ENCODE data around the gene TCL1B. TPM values are rescaled to one million over a fixed set of nuclear protein-coding genes. Genes with fewer than 3 reads are reported as not detected.

Gene TCL1B
- total RNA-seq, 1 experiment from 2014 or later, result not detected

GRCh38 chr14:95681153-95681552 is 5.1 kb upstream of the TCL1B start:
- Mint-ChIP-seq H3K27ac (ENCODE audit: low read depth, unreplicated experiment) (no peak overlapping the region), H3K36me3 (ENCODE audit: insufficient read depth, unreplicated experiment) (no peaks in the 10 kb centered on the region), H3K4me1 (ENCODE audit: insufficient read depth, unreplicated experiment) (no peaks in the 10 kb centered on the region), H3K4me3 (ENCODE audit: unreplicated experiment) (no peak overlapping the region), H3K9me3 (ENCODE audit: unreplicated experiment) (no peaks in the 10 kb centered on the region), H3K27me3 (ENCODE audit: insufficient read depth, unreplicated experiment) (peaks cover 64% of the 10 kb centered on the region)
- no peak for DNase-seq (ENCODE audit: unreplicated experiment)
- BruUV-seq (replicated peaks), result no TSS peak
- TF ChIP-seq, protein P1, sequence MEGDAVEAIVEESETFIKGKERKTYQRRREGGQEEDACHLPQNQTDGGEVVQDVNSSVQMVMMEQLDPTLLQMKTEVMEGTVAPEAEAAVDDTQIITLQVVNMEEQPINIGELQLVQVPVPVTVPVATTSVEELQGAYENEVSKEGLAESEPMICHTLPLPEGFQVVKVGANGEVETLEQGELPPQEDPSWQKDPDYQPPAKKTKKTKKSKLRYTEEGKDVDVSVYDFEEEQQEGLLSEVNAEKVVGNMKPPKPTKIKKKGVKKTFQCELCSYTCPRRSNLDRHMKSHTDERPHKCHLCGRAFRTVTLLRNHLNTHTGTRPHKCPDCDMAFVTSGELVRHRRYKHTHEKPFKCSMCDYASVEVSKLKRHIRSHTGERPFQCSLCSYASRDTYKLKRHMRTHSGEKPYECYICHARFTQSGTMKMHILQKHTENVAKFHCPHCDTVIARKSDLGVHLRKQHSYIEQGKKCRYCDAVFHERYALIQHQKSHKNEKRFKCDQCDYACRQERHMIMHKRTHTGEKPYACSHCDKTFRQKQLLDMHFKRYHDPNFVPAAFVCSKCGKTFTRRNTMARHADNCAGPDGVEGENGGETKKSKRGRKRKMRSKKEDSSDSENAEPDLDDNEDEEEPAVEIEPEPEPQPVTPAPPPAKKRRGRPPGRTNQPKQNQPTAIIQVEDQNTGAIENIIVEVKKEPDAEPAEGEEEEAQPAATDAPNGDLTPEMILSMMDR (IDR thresholded peaks at IDR 0.05; ENCODE audit: unreplicated experiment), result no peak
- intact Hi-C loops (cut with micrococcal nuclease), result no loop called here
- ChIA-PET POLR2A (no interaction called here), CTCF (no interaction called here)

- TF ChIP-seq, protein P1 (IDR thresholded peaks at IDR 0.05; ENCODE audit: unreplicated experiment), result peak; percentile 14
- POLR2A ChIA-PET, result no interaction called here
- CTCF ChIA-PET, result no interaction called here
- Mint-ChIP-seq H3K27ac (ENCODE audit: low read depth, unreplicated experiment) (no peak overlapping the region), H3K36me3 (ENCODE audit: insufficient read depth, unreplicated experiment) (no peaks in the 10 kb centered on the region), H3K27me3 (ENCODE audit: insufficient read depth, unreplicated experiment) (peaks cover 44% of the 10 kb centered on the region), H3K4me3 (ENCODE audit: unreplicated experiment) (no peak overlapping the region), H3K9me3 (ENCODE audit: unreplicated experiment) (no peaks in the 10 kb centered on the region), H3K4me1 (ENCODE audit: insufficient read depth, unreplicated experiment) (no peaks in the 10 kb centered on the region)
- peak; percentile 20 for DNase-seq (ENCODE audit: unreplicated experiment)
- intact Hi-C loops (cut with micrococcal nuclease), result no loop called here
- no TSS peak for BruUV-seq (replicated peaks)
Observed at GRCh38 chr14:95683793-95684192, 2.4 kb upstream of the TCL1B start.

- no peak overlapping the region for H3K27ac Mint-ChIP-seq (ENCODE audit: low read depth, unreplicated experiment)
- H3K4me3 Mint-ChIP-seq (ENCODE audit: unreplicated experiment), result no peak overlapping the region
- ChIA-PET CTCF (no interaction called here), POLR2A (no interaction called here)
- no peaks in the 10 kb centered on the region for H3K9me3 Mint-ChIP-seq (ENCODE audit: unreplicated experiment)
- no peaks in the 10 kb centered on the region for H3K36me3 Mint-ChIP-seq (ENCODE audit: insufficient read depth, unreplicated experiment)
- no TSS peak for BruUV-seq (replicated peaks)
- peaks cover 41% of the 10 kb centered on the region for H3K27me3 Mint-ChIP-seq (ENCODE audit: insufficient read depth, unreplicated experiment)
- intact Hi-C loops (cut with micrococcal nuclease), result no loop called here
- H3K4me1 Mint-ChIP-seq (ENCODE audit: insufficient read depth, unreplicated experiment), result no peaks in the 10 kb centered on the region
- no peak for DNase-seq (ENCODE audit: unreplicated experiment)
- TF ChIP-seq, protein P1 (IDR thresholded peaks at IDR 0.05; ENCODE audit: unreplicated experiment), result no peak
Observed at GRCh38 chr14:95686935-95687334, 709 bp downstream of the TCL1B start.

- Mint-ChIP-seq H3K4me3 (ENCODE audit: unreplicated experiment) (no peak overlapping the region), H3K4me1 (ENCODE audit: insufficient read depth, unreplicated experiment) (peaks cover 7% of the 10 kb centered on the region), H3K27ac (ENCODE audit: low read depth, unreplicated experiment) (no peak overlapping the region), H3K27me3 (ENCODE audit: insufficient read depth, unreplicated experiment) (peaks cover 19% of the 10 kb centered on the region), H3K9me3 (ENCODE audit: unreplicated experiment) (no peaks in the 10 kb centered on the region), H3K36me3 (ENCODE audit: insufficient read depth, unreplicated experiment) (no peaks in the 10 kb centered on the region)
- TF ChIP-seq, protein P1 (IDR thresholded peaks at IDR 0.05; ENCODE audit: unreplicated experiment), result no peak
- DNase-seq (ENCODE audit: unreplicated experiment), result no peak
- intact Hi-C loops (cut with micrococcal nuclease), result no loop called here
- ChIA-PET CTCF (interaction anchor here (0.6 kb wide), 1 partner anchor 9 kb away, joined by 3 read pairs; no protein-coding TSS in a partner anchor), POLR2A (no interaction called here)
- BruUV-seq (replicated peaks), result no TSS peak
Observed at GRCh38 chr14:95689441-95689840, 3.2 kb downstream of the TCL1B start.

Data from MCF 10A (cell line).